ENCODE data around the gene LRRC2.

DNA sequence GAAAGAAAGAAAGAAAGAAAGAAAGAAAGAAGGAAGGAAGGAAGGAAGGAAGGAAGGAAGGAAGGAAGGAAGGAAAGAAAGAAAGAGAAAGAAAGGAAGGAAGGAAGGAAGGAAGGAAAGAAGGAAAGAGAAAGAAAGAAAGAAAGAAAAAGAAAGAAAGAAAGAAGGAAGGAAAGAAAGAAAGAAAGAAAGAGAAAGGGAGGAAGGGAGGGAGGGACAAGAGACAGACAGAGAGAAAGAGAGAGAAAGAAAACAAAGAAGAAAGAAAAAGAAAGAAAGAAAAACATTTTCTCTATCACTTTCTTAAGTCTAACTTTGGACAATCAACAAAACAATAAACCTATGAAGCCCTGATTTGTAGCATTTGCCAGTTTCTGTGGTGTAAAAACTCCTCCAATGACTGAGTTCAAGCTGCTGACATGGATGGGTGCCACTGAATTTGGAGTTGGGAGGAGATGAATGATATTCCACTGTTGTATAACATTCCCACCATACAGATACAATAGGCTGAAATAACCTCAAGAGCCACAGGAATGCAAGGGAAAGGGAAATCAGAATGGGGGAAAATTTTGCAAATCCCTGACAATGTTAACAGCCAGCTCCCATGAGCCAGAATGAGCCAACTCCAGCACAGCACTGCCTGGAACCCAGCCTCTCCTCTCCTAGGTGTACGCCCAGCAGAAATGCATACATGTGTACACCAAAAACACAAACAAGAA lies 83.3 kb downstream of the LRRC2 start:
- TF ChIP-seq, protein P1, sequence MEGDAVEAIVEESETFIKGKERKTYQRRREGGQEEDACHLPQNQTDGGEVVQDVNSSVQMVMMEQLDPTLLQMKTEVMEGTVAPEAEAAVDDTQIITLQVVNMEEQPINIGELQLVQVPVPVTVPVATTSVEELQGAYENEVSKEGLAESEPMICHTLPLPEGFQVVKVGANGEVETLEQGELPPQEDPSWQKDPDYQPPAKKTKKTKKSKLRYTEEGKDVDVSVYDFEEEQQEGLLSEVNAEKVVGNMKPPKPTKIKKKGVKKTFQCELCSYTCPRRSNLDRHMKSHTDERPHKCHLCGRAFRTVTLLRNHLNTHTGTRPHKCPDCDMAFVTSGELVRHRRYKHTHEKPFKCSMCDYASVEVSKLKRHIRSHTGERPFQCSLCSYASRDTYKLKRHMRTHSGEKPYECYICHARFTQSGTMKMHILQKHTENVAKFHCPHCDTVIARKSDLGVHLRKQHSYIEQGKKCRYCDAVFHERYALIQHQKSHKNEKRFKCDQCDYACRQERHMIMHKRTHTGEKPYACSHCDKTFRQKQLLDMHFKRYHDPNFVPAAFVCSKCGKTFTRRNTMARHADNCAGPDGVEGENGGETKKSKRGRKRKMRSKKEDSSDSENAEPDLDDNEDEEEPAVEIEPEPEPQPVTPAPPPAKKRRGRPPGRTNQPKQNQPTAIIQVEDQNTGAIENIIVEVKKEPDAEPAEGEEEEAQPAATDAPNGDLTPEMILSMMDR (IDR thresholded peaks at IDR 0.05; ENCODE audit: low read depth, low read length): no peak
- no peak for TF ChIP-seq EZH2phosphoT487 (IDR thresholded peaks at IDR 0.05; ENCODE audit: low read depth)

All from OCI-LY3 (cell line).